HEK293 (cell line): ENCODE results near the gene TRABD2A.
A peak's percentile ranks its signal among the peaks of the same experiment; 100 is the strongest.

Experiments
- CTCF ChIA-PET: fragments of 350-600 bp; formaldehyde crosslinking; extraction: SDS; loops from one replicate; lab custom pipeline; 2021; ENCODE audit warnings: antibody characterized with exemption; lab: Yijun Ruan, JAX
- POLR2A ChIA-PET: fragments of 300-600 bp; formaldehyde crosslinking; extraction: SDS; loops from one replicate; lab custom pipeline; 2020; ENCODE audit warnings: antibody characterized with exemption, inconsistent platforms; lab: Yijun Ruan, JAX
- H3K27ac ChIP-seq: fragments of 200-500 bp; sonication (Bioruptor generic); 2 replicates; pipeline ENCODE4 v1.5.1; 2014; ENCODE audit warnings: low read depth, low read length, control low read depth, inconsistent platforms; ENCODE audit errors: extremely low read depth
- H3K36me3 ChIP-seq, 2 experiments: fragments of 200-500 bp in 1 of 2; sonication (Bioruptor generic) in 1 of 2; 1 replicate in 1 of 2; 2 replicates in 1 of 2; pipeline ENCODE4 v1.5.1; 2014 to 2017; ENCODE audit warnings: inconsistent platforms in 2 of 2, low read length in 2 of 2; ENCODE audit not compliant: control insufficient read depth in 2 of 2, insufficient read depth in 1 of 2
- H3K4me1 ChIP-seq: fragments of 200-500 bp; sonication (Bioruptor generic); 2 replicates; pipeline ENCODE4 v1.5.1; 2014; ENCODE audit warnings: mild to moderate bottlenecking, low read length, inconsistent platforms; ENCODE audit not compliant: control insufficient read depth, insufficient read depth
- H3K4me3 ChIP-seq: 2 replicates; pipeline ENCODE4 v1.5.1; 2011; ENCODE audit warnings: low read depth, mild to moderate bottlenecking, control low read depth, low read length, moderate library complexity
- H3K9me3 ChIP-seq: fragments of 200-500 bp; sonication (Bioruptor generic); 2 replicates; pipeline ENCODE4 v1.5.1; 2014; ENCODE audit warnings: low read depth, low read length, inconsistent platforms; ENCODE audit not compliant: control insufficient read depth, insufficient read depth
- GLIS1 ChIP-seq: fragments of 450-650 bp; formaldehyde crosslinking; IDR thresholded peaks from 2 replicates; pipeline ENCODE4 v1.5.1; 2016; ENCODE audit warnings: missing biosample characterization, missing genetic modification characterization
- INSM2 ChIP-seq: fragments of 450-650 bp; formaldehyde crosslinking; IDR thresholded peaks from 2 replicates; pipeline ENCODE4 v1.5.1; 2016; ENCODE audit warnings: missing biosample characterization, missing genetic modification characterization
- MZF1 ChIP-seq: fragments of 450-650 bp; formaldehyde crosslinking; IDR thresholded peaks from 2 replicates; pipeline ENCODE4 v1.5.1; 2017; ENCODE audit warnings: missing biosample characterization, missing genetic modification characterization, borderline replicate concordance
- PRDM1 ChIP-seq: fragments of 450-650 bp; formaldehyde crosslinking; IDR thresholded peaks from 2 replicates; pipeline ENCODE4; 2016; ENCODE audit warnings: missing biosample characterization, missing genetic modification characterization
- TCF7L2 ChIP-seq: IDR thresholded peaks from 2 replicates; pipeline ENCODE4 v1.6.1; 2011; ENCODE audit warnings: low read depth, mild to moderate bottlenecking, inconsistent platforms, low read length, moderate library complexity, borderline replicate concordance
- ZBTB17 ChIP-seq: fragments of 450-650 bp; formaldehyde crosslinking; IDR thresholded peaks from 2 replicates; pipeline ENCODE4 v1.5.1; 2016; ENCODE audit warnings: missing biosample characterization, missing genetic modification characterization
- ZBTB6 ChIP-seq: fragments of 450-650 bp; formaldehyde crosslinking; IDR thresholded peaks from 2 replicates; pipeline ENCODE4 v1.5.1; 2017; ENCODE audit warnings: missing biosample characterization, missing genetic modification characterization
- ZBTB8A ChIP-seq: fragments of 450-650 bp; formaldehyde crosslinking; IDR thresholded peaks from 2 replicates; pipeline ENCODE4 v1.5.1; 2016; ENCODE audit warnings: missing biosample characterization, missing genetic modification characterization
- ZNF114 ChIP-seq: fragments of 450-650 bp; formaldehyde crosslinking; IDR thresholded peaks from 2 replicates; pipeline ENCODE4 v1.5.0; 2017; ENCODE audit warnings: missing biosample characterization, missing genetic modification characterization
- ZNF132 ChIP-seq: fragments of 450-650 bp; formaldehyde crosslinking; IDR thresholded peaks from 2 replicates; pipeline ENCODE4 v1.5.1; 2017; ENCODE audit warnings: missing biosample characterization, missing genetic modification characterization, borderline replicate concordance
- ZNF16 ChIP-seq: fragments of 450-650 bp; formaldehyde crosslinking; IDR thresholded peaks from 2 replicates; pipeline ENCODE4 v1.5.1; 2016; ENCODE audit warnings: low read depth, missing biosample characterization, missing genetic modification characterization
- ZNF302 ChIP-seq: fragments of 450-650 bp; formaldehyde crosslinking; IDR thresholded peaks from 2 replicates; pipeline ENCODE4 v1.5.1; 2016; ENCODE audit warnings: missing biosample characterization, missing genetic modification characterization, low read depth
- ZNF341 ChIP-seq: fragments of 450-650 bp; formaldehyde crosslinking; IDR thresholded peaks from 2 replicates; pipeline ENCODE4; 2016; ENCODE audit warnings: low read depth, missing biosample characterization, missing genetic modification characterization
- ZNF354C ChIP-seq: fragments of 450-650 bp; formaldehyde crosslinking; IDR thresholded peaks from 2 replicates; pipeline ENCODE4 v1.5.1; 2016; ENCODE audit warnings: missing biosample characterization, missing genetic modification characterization, low read depth, borderline replicate concordance
- ZNF391 ChIP-seq: fragments of 450-650 bp; formaldehyde crosslinking; IDR thresholded peaks from 2 replicates; pipeline ENCODE4 v1.5.1; 2016; ENCODE audit warnings: low read depth, missing biosample characterization, missing genetic modification characterization, borderline replicate concordance
- ZNF416 ChIP-seq: fragments of 450-650 bp; formaldehyde crosslinking; IDR thresholded peaks from 2 replicates; pipeline ENCODE4 v1.5.1; 2016; ENCODE audit warnings: missing biosample characterization, missing genetic modification characterization
- ZNF423 ChIP-seq: fragments of 450-650 bp; formaldehyde crosslinking; IDR thresholded peaks from 2 replicates; pipeline ENCODE4 v1.5.1; 2016; ENCODE audit warnings: missing biosample characterization, missing genetic modification characterization
- ZNF449 ChIP-seq: fragments of 450-650 bp; formaldehyde crosslinking; IDR thresholded peaks from 2 replicates; pipeline ENCODE4 v1.5.1; 2017; ENCODE audit warnings: missing biosample characterization, mild to moderate bottlenecking, missing genetic modification characterization, moderate library complexity
- ZNF514 ChIP-seq: fragments of 450-650 bp; formaldehyde crosslinking; IDR thresholded peaks from 2 replicates; pipeline ENCODE4 v1.5.1; 2016; ENCODE audit warnings: missing biosample characterization, missing genetic modification characterization
- ZNF768 ChIP-seq: fragments of 450-650 bp; formaldehyde crosslinking; IDR thresholded peaks from 2 replicates; pipeline ENCODE4 v1.5.1; 2018; ENCODE audit warnings: missing biosample characterization, mild to moderate bottlenecking, missing genetic modification characterization
- ZSCAN16 ChIP-seq: fragments of 450-650 bp; formaldehyde crosslinking; IDR thresholded peaks from 2 replicates; pipeline ENCODE4 v1.5.1; 2016; ENCODE audit warnings: missing biosample characterization, missing genetic modification characterization
- TF ChIP-seq, protein P1 (sequence below): fragments of 450-650 bp; formaldehyde crosslinking; IDR thresholded peaks from 2 replicates; pipeline ENCODE4 v1.5.1; 2016; ENCODE audit warnings: missing biosample characterization, missing genetic modification characterization
- TF ChIP-seq, protein P2 (sequence below): fragments of 450-650 bp; formaldehyde crosslinking; IDR thresholded peaks from 2 replicates; pipeline ENCODE4 v1.5.1; 2016; ENCODE audit warnings: missing biosample characterization, missing genetic modification characterization
- TF ChIP-seq, protein P3 (sequence below): sonication (generic); formaldehyde crosslinking; IDR thresholded peaks from 2 replicates; pipeline ENCODE4 v1.8.1; 2022; ENCODE audit warnings: mild to moderate bottlenecking, moderate library complexity, missing genetic modification reagents

TRABD2A gene

GRCh38 chr2:84880395-84880644 is 564 bp downstream of the TRABD2A start:
- Histone ChIP-seq H3K4me1 (no peaks in the 10 kb centered on the region), H3K9me3 (no peaks in the 10 kb centered on the region), H3K36me3 (no peaks in the 10 kb centered on the region), H3K27ac (peak overlapping the region; percentile 50; the same call in 1 of the 2 replicates), H3K4me3 (peak overlapping the region; percentile 50)
- TF ChIP-seq ZBTB6 (tag by site-specific recombination) (no peak), ZNF416 (tag by site-specific recombination) (no peak), GLIS1 (no peak), PRDM1 (tag by site-specific recombination) (no peak), ZNF341 (no peak), ZNF302 (tag by site-specific recombination) (no peak), ZNF514 (tag by site-specific recombination) (no peak), ZNF391 (tag by site-specific recombination) (no peak)
- TF ChIP-seq, protein P1, sequence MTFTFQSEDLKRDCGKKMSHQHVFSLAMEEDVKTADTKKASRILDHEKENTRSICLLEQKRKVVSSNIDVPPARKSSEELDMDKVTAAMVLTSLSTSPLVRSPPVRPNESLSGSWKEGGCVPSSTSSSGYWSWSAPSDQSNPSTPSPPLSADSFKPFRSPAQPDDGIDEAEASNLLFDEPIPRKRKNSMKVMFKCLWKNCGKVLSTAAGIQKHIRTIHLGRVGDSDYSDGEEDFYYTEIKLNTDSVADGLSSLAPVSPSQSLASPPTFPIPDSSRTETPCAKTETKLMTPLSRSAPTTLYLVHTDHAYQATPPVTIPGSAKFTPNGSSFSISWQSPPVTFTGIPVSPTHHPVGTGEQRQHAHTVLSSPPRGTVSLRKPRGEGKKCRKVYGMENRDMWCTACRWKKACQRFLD (tag by site-specific recombination) = no peak
- TF ChIP-seq, protein P2, sequence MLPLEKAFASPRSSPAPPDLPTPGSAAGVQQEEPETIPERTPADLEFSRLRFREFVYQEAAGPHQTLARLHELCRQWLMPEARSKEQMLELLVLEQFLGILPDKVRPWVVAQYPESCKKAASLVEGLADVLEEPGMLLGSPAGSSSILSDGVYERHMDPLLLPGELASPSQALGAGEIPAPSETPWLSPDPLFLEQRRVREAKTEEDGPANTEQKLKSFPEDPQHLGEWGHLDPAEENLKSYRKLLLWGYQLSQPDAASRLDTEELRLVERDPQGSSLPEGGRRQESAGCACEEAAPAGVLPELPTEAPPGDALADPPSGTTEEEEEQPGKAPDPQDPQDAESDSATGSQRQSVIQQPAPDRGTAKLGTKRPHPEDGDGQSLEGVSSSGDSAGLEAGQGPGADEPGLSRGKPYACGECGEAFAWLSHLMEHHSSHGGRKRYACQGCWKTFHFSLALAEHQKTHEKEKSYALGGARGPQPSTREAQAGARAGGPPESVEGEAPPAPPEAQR (tag by site-specific recombination) = no peak
- ChIA-PET POLR2A (interaction anchor here (0.6 to 3.8 kb wide), 4 partner anchors 10 to 28 kb away, joined by 3 to 21 read pairs (median 4); partner anchors contain the start of gene TMSB10), CTCF (interaction anchor here (0.5 to 3.3 kb wide), 4 partner anchors 12 to 229 kb away, joined by 3 to 27 read pairs (median 8); no protein-coding TSS in a partner anchor)

GRCh38 chr2:84879584-84880394 is 1.1 kb downstream of the TRABD2A start:
- Histone ChIP-seq H3K27ac (no peak overlapping the region), H3K4me3 (peak overlapping the region; percentile 50; the same call in 1 of the 2 replicates), H3K4me1 (no peaks in the 10 kb centered on the region), H3K36me3 (no peaks in the 10 kb centered on the region), H3K9me3 (no peaks in the 10 kb centered on the region)
- POLR2A ChIA-PET = interaction anchor here (0.8 to 3.8 kb wide), 3 partner anchors 10 to 26 kb away, joined by 3 to 21 read pairs (median 4); partner anchors contain the start of gene TMSB10
- CTCF ChIA-PET = interaction anchor here (0.5 to 3.3 kb wide), 4 partner anchors 11 to 229 kb away, joined by 3 to 27 read pairs (median 8); no protein-coding TSS in a partner anchor
- no peak for TF ChIP-seq ZBTB8A (tag by site-specific recombination)
- TF ChIP-seq, protein P3, sequence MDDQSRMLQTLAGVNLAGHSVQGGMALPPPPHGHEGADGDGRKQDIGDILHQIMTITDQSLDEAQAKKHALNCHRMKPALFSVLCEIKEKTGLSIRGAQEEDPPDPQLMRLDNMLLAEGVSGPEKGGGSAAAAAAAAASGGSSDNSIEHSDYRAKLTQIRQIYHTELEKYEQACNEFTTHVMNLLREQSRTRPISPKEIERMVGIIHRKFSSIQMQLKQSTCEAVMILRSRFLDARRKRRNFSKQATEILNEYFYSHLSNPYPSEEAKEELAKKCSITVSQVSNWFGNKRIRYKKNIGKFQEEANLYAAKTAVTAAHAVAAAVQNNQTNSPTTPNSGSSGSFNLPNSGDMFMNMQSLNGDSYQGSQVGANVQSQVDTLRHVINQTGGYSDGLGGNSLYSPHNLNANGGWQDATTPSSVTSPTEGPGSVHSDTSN (CRISPR knock-in tag) = no peak
- TF ChIP-seq ZNF768 (tag by site-specific recombination) = no peak
- TF ChIP-seq ZBTB17 = no peak
- no peak for TF ChIP-seq TCF7L2
- TF ChIP-seq, protein P2 (tag by site-specific recombination) = no peak
- no peak for TF ChIP-seq ZNF114 (tag by site-specific recombination)
- no peak for TF ChIP-seq ZNF354C (tag by site-specific recombination)
- no peak for TF ChIP-seq ZNF16 (tag by site-specific recombination)
- no peak for TF ChIP-seq MZF1
- no peak for TF ChIP-seq INSM2 (tag by site-specific recombination)
- no peak for TF ChIP-seq ZNF449 (tag by site-specific recombination)
- no peak for TF ChIP-seq ZNF423 (tag by site-specific recombination)
- no peak for TF ChIP-seq ZNF132 (tag by site-specific recombination)
- no peak for TF ChIP-seq ZSCAN16 (tag by site-specific recombination)
